H1 (cell line): ENCODE measurements around the gene TFCP2L1. TPM values are rescaled to one million over a fixed set of nuclear protein-coding genes. Genes with fewer than 3 reads are reported as not detected.

ENCODE experiments used
- CTCF ChIA-PET: fragments of 300-600 bp; sonication (Branson Sonifier 250); formaldehyde crosslinking; loops from one replicate; lab custom pipeline; 2021; ENCODE audit not compliant: partially characterized antibody; lab: Charles Lee
- POLR2A ChIA-PET: fragments of 300-600 bp; sonication (Branson Sonifier 250); formaldehyde crosslinking; loops from one replicate; lab custom pipeline; 2021; ENCODE audit warnings: inconsistent platforms; ENCODE audit not compliant: partially characterized antibody; lab: Charles Lee
- DNase-seq, 2 experiments: peaks; one replicate each; pipeline versions ENCODE4 v3.0.0 to v3.0.0-alpha.2; 2010 to 2022; ENCODE audit warnings: low spot score in 2 of 2, low read depth in 1 of 2, mixed read lengths in 1 of 2
- FAIRE-seq: peaks from 2 replicates; lab custom pipeline; 2011; peaks lifted over from hg19 to GRCh38; lab: Jason Lieb, UNC
- H2AFZ ChIP-seq: 2 replicates; pipeline ENCODE4 v1.8.1; 2012; ENCODE audit warnings: low read length, inconsistent platforms
- H2AK5ac ChIP-seq: 2 replicates; pipeline ENCODE4 v1.6.1; 2013; ENCODE audit warnings: low read depth, low read length
- H2BK120ac ChIP-seq: replicated peaks from 2 replicates; pipeline ENCODE3; 2013; ENCODE audit warnings: low read depth, low read length, inconsistent platforms
- H2BK12ac ChIP-seq: 2 replicates; pipeline ENCODE4 v1.6.1; 2013; ENCODE audit warnings: low read depth, low read length
- H2BK15ac ChIP-seq: 2 replicates; pipeline ENCODE4 v1.6.1; 2013; ENCODE audit warnings: low read length
- H2BK20ac ChIP-seq: 2 replicates; pipeline ENCODE4 v1.6.1; 2013; ENCODE audit warnings: low read length
- H2BK5ac ChIP-seq: 2 replicates; pipeline ENCODE4 v1.6.1; 2013; ENCODE audit warnings: low read depth, low read length
- H3K14ac ChIP-seq: 2 replicates; pipeline ENCODE4 v1.6.1; 2013; ENCODE audit warnings: inconsistent platforms; ENCODE audit not compliant: insufficient read length
- H3K18ac ChIP-seq: 2 replicates; pipeline ENCODE4 v1.6.1; 2013; ENCODE audit warnings: low read length; ENCODE audit errors: extremely low read depth
- H3K23ac ChIP-seq: 2 replicates; pipeline ENCODE4 v1.6.1; 2013; ENCODE audit warnings: inconsistent platforms; ENCODE audit not compliant: insufficient read length
- H3K23me2 ChIP-seq: 2 replicates; pipeline ENCODE4 v1.6.1; 2013; ENCODE audit warnings: low read depth, low read length
- H3K27ac ChIP-seq: 2 replicates; pipeline ENCODE4 v1.6.1; 2011; ENCODE audit warnings: low read depth, low read length, inconsistent platforms
- H3K27me3 ChIP-seq, 4 experiments: replicated peaks in 1 of 4; 1 replicate in 1 of 4; 2 replicates in 3 of 4; pipeline versions ENCODE4 v1.6.1 to v1.8.1; 2011 to 2013; ENCODE audit warnings: low read length in 3 of 4, mild to moderate bottlenecking in 3 of 4, inconsistent platforms in 2 of 4, mixed read lengths in 2 of 4, moderate library complexity in 1 of 4; ENCODE audit not compliant: control insufficient read depth in 3 of 4, insufficient read depth in 3 of 4; ENCODE audit errors: extremely low read depth in 1 of 4
- H3K36me3 ChIP-seq, 4 experiments: 2 replicates each; pipeline versions ENCODE4 v1.6.1 to v1.8.1; 2011 to 2013; ENCODE audit warnings: mild to moderate bottlenecking in 4 of 4, low read length in 3 of 4, moderate library complexity in 2 of 4, control low read depth in 1 of 4, inconsistent platforms in 1 of 4; ENCODE audit not compliant: insufficient read depth in 4 of 4, control insufficient read depth in 2 of 4
- H3K4ac ChIP-seq: replicated peaks from 2 replicates; pipeline ENCODE3; 2013; ENCODE audit warnings: low read length, low read depth, mixed read lengths, inconsistent platforms; ENCODE audit not compliant: insufficient read length
- H3K4me1 ChIP-seq, 4 experiments: replicated peaks in 1 of 4; 1 replicate in 1 of 4; 2 replicates in 3 of 4; pipeline versions ENCODE4 v1.6.1 to v1.8.1; 2011 to 2013; ENCODE audit warnings: low read length in 3 of 4, inconsistent platforms in 2 of 4, mixed read lengths in 1 of 4; ENCODE audit not compliant: insufficient read depth in 4 of 4, control insufficient read depth in 3 of 4
- H3K4me2 ChIP-seq, 2 experiments: 2 replicates each; pipeline versions ENCODE4 v1.6.1 to v1.8.1; 2011 to 2013; ENCODE audit warnings: low read depth in 2 of 2, low read length in 2 of 2, control low read depth in 1 of 2, inconsistent platforms in 1 of 2, mild to moderate bottlenecking in 1 of 2; ENCODE audit not compliant: insufficient read depth in 1 of 2
- H3K4me3 ChIP-seq, 4 experiments: fragments of 200-600, 300-600 bp in 1 of 4; sonication (generic), shearing (Covaris generic), sonication (Bioruptor Twin) in 1 of 4; 2 replicates each; pipeline versions ENCODE4 v1.5.1 to v1.8.1; 2011 to 2016; ENCODE audit warnings: low read length in 4 of 4, low read depth in 3 of 4, control low read depth in 2 of 4, inconsistent platforms in 2 of 4, mild to moderate bottlenecking in 2 of 4, mixed read lengths in 1 of 4, moderate library complexity in 1 of 4; ENCODE audit not compliant: insufficient read depth in 2 of 4; ENCODE audit errors: extremely low read depth in 1 of 4
- H3K56ac ChIP-seq: replicated peaks from 2 replicates; pipeline ENCODE3; 2013; ENCODE audit warnings: low read depth, mild to moderate bottlenecking, mixed read lengths, low read length, inconsistent platforms; ENCODE audit not compliant: insufficient read length
- H3K79me1 ChIP-seq: 2 replicates; pipeline ENCODE4 v1.6.1; 2013; ENCODE audit warnings: low read depth, low read length, control low read depth
- H3K79me2 ChIP-seq, 2 experiments: 2 replicates each; pipeline versions ENCODE4 v1.6.1 to v1.8.1; 2012 to 2013; ENCODE audit warnings: low read length in 2 of 2, mild to moderate bottlenecking in 2 of 2, inconsistent platforms in 1 of 2; ENCODE audit not compliant: insufficient read depth in 2 of 2, control insufficient read depth in 1 of 2
- H3K9ac ChIP-seq, 4 experiments: replicated peaks in 1 of 4; 1 replicate in 1 of 4; 2 replicates in 3 of 4; pipeline versions ENCODE4 v1.6.1 to v1.8.1; 2011 to 2013; ENCODE audit warnings: low read depth in 3 of 4, low read length in 3 of 4, control low read depth in 2 of 4, mild to moderate bottlenecking in 2 of 4, moderate library complexity in 2 of 4, inconsistent platforms in 1 of 4; ENCODE audit errors: extremely low read depth in 1 of 4
- H3K9me3 ChIP-seq, 2 experiments: 2 replicates each; pipeline versions ENCODE4 v1.6.1 to v1.8.1; 2012 to 2013; ENCODE audit warnings: mild to moderate bottlenecking in 2 of 2, moderate library complexity in 2 of 2, control low read depth in 1 of 2, inconsistent platforms in 1 of 2, low read depth in 1 of 2, low read length in 1 of 2, mixed read lengths in 1 of 2; ENCODE audit not compliant: insufficient read depth in 2 of 2
- H4K20me1 ChIP-seq, 2 experiments: replicated peaks in 1 of 2; 2 replicates each; pipeline versions ENCODE3 to v1.8.1; 2011 to 2013; ENCODE audit warnings: inconsistent platforms in 2 of 2, low read length in 2 of 2, mild to moderate bottlenecking in 1 of 2; ENCODE audit not compliant: insufficient read depth in 2 of 2, control insufficient read depth in 1 of 2
- H4K5ac ChIP-seq: 2 replicates; pipeline ENCODE4 v1.6.1; 2013; ENCODE audit warnings: low read length, low read depth, mixed read lengths, inconsistent platforms; ENCODE audit not compliant: insufficient read length
- H4K8ac ChIP-seq: 2 replicates; pipeline ENCODE4 v1.8.0; 2013; ENCODE audit warnings: mild to moderate bottlenecking, moderate library complexity, low read length, inconsistent platforms; ENCODE audit not compliant: insufficient read depth; ENCODE audit errors: extremely low read depth
- H4K91ac ChIP-seq: replicated peaks from 2 replicates; pipeline ENCODE3; 2013; ENCODE audit warnings: low read length, mixed read lengths, inconsistent platforms; ENCODE audit not compliant: insufficient read length
- ATF2 ChIP-seq: IDR thresholded peaks from 2 replicates; pipeline ENCODE4 v1.6.1; 2012; ENCODE audit warnings: low read length, inconsistent platforms
- BACH1 ChIP-seq: IDR thresholded peaks from 2 replicates; pipeline ENCODE4 v1.6.1; 2012; ENCODE audit warnings: low read length, improper control_type of control experiment
- CBX5 ChIP-seq: fragments of 300-800, 300-1000 bp; sonication (generic); IDR thresholded peaks from 2 replicates; pipeline ENCODE4 v1.7.1; 2016; ENCODE audit warnings: antibody characterized with exemption, low read length, low read depth
- E2F6 ChIP-seq: IDR thresholded peaks from 2 replicates; pipeline ENCODE4 v1.6.1; 2012; ENCODE audit warnings: inconsistent platforms
- KDM5A ChIP-seq: fragments of 200-600 bp; IDR thresholded peaks from 2 replicates; pipeline ENCODE4 v1.7.1; 2012; ENCODE audit warnings: mild to moderate bottlenecking, low read length, inconsistent platforms, mixed read lengths
- RNF2 ChIP-seq: fragments of 200-900, 300-1000 bp; sonication (generic); IDR thresholded peaks from 2 replicates; pipeline ENCODE4 v1.7.1; 2016; ENCODE audit warnings: borderline replicate concordance, low read depth, mild to moderate bottlenecking, antibody characterized with exemption, low read length; ENCODE audit not compliant: poor library complexity, severe bottlenecking; ENCODE audit errors: missing control alignments
- SIN3A ChIP-seq, 2 experiments: IDR thresholded peaks in 1 of 2; conservative IDR thresholded peaks in 1 of 2; 2 replicates each; pipeline ENCODE4 v1.6.1; 2011 to 2012; ENCODE audit warnings: low read length in 2 of 2, improper control_type of control experiment in 1 of 2, low read depth in 1 of 2, mild to moderate bottlenecking in 1 of 2
- TAF7 ChIP-seq: optimal IDR thresholded peaks from 2 replicates; pipeline ENCODE3; 2011; ENCODE audit warnings: low read depth, mild to moderate bottlenecking, inconsistent platforms, low read length, moderate library complexity, borderline replicate concordance
- TCF12 ChIP-seq: IDR thresholded peaks from 2 replicates; pipeline ENCODE4 v1.6.1; 2011; ENCODE audit warnings: low read depth, mild to moderate bottlenecking, low read length
- TEAD4 ChIP-seq: IDR thresholded peaks from 2 replicates; pipeline ENCODE4 v1.6.1; 2012; ENCODE audit warnings: low read depth, low read length, inconsistent platforms, mixed read lengths
- ZNF274 ChIP-seq: IDR thresholded peaks from 2 replicates; pipeline ENCODE4 v1.7.0; 2012; ENCODE audit warnings: low read length, borderline replicate concordance; ENCODE audit errors: extremely low read depth
- WGBS, 2 experiments: shearing (Covaris generic) in 1 of 2; methylation state at CpG; one replicate each; pipeline versions ENCODE4 v1.1.6 to v1.1.7; 2013 to 2015; ENCODE audit warnings: low lambda C conversion rate in 2 of 2, mixed read lengths in 2 of 2, inconsistent platforms in 1 of 2, low coverage in 1 of 2, missing lambda C conversion rate in 1 of 2; ENCODE audit not compliant: insufficient replicate concordance in 2 of 2, insufficient coverage in 1 of 2, insufficient read length in 1 of 2; ENCODE audit errors: extremely low coverage in 1 of 2, missing lambda C conversion rate in 1 of 2; 5-methylcytosine and 5-hydroxymethylcytosine counted together
- polyA plus RNA-seq, 7 experiments: library from polyadenylated mRNA; depleted of rRNA in 3 of 7; stranded (reverse) in 5 of 7; unstranded in 2 of 7; fragments of >200 nt in 5 of 7; fragments of 200-250 nt in 2 of 7; gene quantifications; 1 replicate in 5 of 7; 2 replicates in 1 of 7; 4 replicates in 1 of 7; pipeline versions ENCODE4 v1.2.1 to v1.2.3, GENCODE V29; 2011 to 2013; ENCODE audit warnings: missing spikeins in 2 of 7, mixed read lengths in 2 of 7
- total RNA-seq: library from RNA; stranded (reverse); fragmentation: NEBNext Ultra II Directional; extraction: Animal tissue kit (Norgen Biotek cat#: 25700); gene quantifications from 2 replicates; pipeline ENCODE4 v1.2.1, GENCODE V29; 2021

Gene TFCP2L1
- total and polyA plus RNA-seq, 2 of the 8 experiments (the other 6 are each of a cell fraction or from before 2014, with no cell fraction given) = 1.5 to 3.8 TPM

DNA sequence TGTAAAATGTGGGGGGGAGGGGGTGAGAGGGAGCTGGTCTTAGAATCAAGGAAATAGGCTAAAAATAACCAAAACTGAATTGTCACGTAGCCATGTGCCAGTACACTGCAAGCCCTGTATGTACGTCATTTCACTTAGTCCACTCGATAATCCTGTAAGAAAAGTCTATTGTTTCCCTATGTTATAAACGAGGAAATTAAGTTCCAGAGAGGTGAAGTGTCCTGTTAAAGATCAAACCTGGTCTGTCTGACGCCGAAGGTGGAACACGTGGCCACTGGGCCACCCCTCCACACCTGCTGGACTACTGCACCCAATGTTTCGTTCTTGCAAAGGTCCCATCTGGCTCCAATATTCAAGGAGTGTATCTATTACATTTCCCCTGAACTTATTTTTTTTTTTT is 29.6 kb downstream of the TFCP2L1 start:
- no peak overlapping the region for H4K8ac ChIP-seq
- H2BK15ac ChIP-seq = no peak overlapping the region
- no peak for FAIRE-seq
- H2BK12ac ChIP-seq = no peak overlapping the region
- H2AFZ ChIP-seq = no peak overlapping the region
- no peak overlapping the region for H3K4me2 ChIP-seq
- no peak overlapping the region for H4K91ac ChIP-seq
- H4K5ac ChIP-seq = no peak overlapping the region
- H3K27ac ChIP-seq = no peak overlapping the region
- H3K27me3 ChIP-seq = no peaks in the 10 kb centered on the region
- no peak overlapping the region for H2BK20ac ChIP-seq
- no peak overlapping the region for H2BK5ac ChIP-seq
- WGBS, 2 experiments = 85% methylated on average over 8 of the region's 8 CpGs; no CpG with 5 or more reads in 1 of the 2 experiments
- no peak overlapping the region for H3K23ac ChIP-seq
- H3K4me1 ChIP-seq = peaks cover 0 to 3% (median 0%) of the 10 kb centered on the region in 4 experiments; a peak in 2 of 7 replicates
- DNase-seq = no peak
- H3K9me3 ChIP-seq = no peaks in the 10 kb centered on the region
- no peaks in the 10 kb centered on the region for H4K20me1 ChIP-seq
- H3K4me3 ChIP-seq = no peak overlapping the region
- no peak overlapping the region for H3K18ac ChIP-seq
- no peak overlapping the region for H3K56ac ChIP-seq
- H3K9ac ChIP-seq = no peak overlapping the region
- no peak overlapping the region for H2BK120ac ChIP-seq
- no peaks in the 10 kb centered on the region for H3K36me3 ChIP-seq
- H2AK5ac ChIP-seq = no peak overlapping the region
- H3K14ac ChIP-seq = no peak overlapping the region
- no peak overlapping the region for H3K4ac ChIP-seq
- CTCF ChIA-PET = interaction anchor here (1.0 to 1.2 kb wide), 2 partner anchors 10 kb away, joined by 3 to 5 read pairs; no protein-coding TSS in a partner anchor
- 0 out of 2 replicates have a peak, but pooled peaks cover 5% of the 10 kb centered on the region for H3K79me1 ChIP-seq
- no peaks in the 10 kb centered on the region for H3K79me2 ChIP-seq
- no peaks in the 10 kb centered on the region for H3K23me2 ChIP-seq
- POLR2A ChIA-PET = no interaction called here
- TF ChIP-seq RNF2 (no peak), E2F6 (no peak), ATF2 (no peak), TAF7 (no peak), TEAD4 (no peak), KDM5A (no peak), SIN3A (conservative IDR thresholded peaks at IDR 0.05 in 1 of 2, IDR thresholded peaks at IDR 0.05 in 1 of 2; ENCODE audit: low read depth in 1 of 2, low read length in 2 of 2) (no peak), ZNF274 (no peak), CBX5 (no peak), BACH1 (no peak), TCF12 (no peak)
